Neural progenitor cell (in vitro differentiated cells): Measurements from ENCODE around the gene MX2.

Source experiments
- EZH2 ChIP-seq: fragments of 200-600 bp; sonication (generic); IDR thresholded peaks from 2 replicates; pipeline ENCODE4 v1.6.1; 2017; ENCODE audit warnings: antibody characterized with exemption, mild to moderate bottlenecking, moderate library complexity
- EZH2phosphoT487 ChIP-seq: fragments of 200-600 bp; sonication (generic); IDR thresholded peaks from 2 replicates; pipeline ENCODE4 v1.6.1; 2017; ENCODE audit warnings: antibody characterized with exemption
- TF ChIP-seq, protein P1 (sequence below): fragments of 200-600 bp; sonication (generic); IDR thresholded peaks from 2 replicates; pipeline ENCODE4 v1.5.1; 2017; ENCODE audit warnings: antibody characterized with exemption, mild to moderate bottlenecking

DNA sequence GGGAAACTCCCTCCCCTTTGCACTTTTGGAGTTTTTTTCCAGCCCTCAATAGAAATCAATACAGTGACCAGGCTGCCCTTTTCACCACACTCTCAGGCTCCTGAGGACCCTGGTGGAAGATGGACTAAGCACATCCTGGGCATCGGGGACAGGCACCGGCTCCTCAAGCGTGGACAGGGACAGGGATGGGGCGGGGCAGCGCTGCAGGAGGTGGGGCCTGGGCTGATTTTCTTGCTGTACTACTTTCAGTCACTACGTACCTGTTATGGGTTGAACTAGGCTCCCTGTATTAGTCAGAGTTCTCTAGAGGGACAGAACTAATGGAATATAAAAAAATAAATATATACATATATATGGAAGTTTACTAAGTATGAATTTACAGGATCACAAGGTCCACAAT is 2.5 kb downstream of the MX2 start:
- TF ChIP-seq, protein P1, sequence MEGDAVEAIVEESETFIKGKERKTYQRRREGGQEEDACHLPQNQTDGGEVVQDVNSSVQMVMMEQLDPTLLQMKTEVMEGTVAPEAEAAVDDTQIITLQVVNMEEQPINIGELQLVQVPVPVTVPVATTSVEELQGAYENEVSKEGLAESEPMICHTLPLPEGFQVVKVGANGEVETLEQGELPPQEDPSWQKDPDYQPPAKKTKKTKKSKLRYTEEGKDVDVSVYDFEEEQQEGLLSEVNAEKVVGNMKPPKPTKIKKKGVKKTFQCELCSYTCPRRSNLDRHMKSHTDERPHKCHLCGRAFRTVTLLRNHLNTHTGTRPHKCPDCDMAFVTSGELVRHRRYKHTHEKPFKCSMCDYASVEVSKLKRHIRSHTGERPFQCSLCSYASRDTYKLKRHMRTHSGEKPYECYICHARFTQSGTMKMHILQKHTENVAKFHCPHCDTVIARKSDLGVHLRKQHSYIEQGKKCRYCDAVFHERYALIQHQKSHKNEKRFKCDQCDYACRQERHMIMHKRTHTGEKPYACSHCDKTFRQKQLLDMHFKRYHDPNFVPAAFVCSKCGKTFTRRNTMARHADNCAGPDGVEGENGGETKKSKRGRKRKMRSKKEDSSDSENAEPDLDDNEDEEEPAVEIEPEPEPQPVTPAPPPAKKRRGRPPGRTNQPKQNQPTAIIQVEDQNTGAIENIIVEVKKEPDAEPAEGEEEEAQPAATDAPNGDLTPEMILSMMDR: no peak
- TF ChIP-seq EZH2 (no peak), EZH2phosphoT487 (no peak)
